Right renal pelvis (tissue), 4 donors: ENCODE measurements around the gene SOCS1. TPM values are rescaled to one million over a fixed set of nuclear protein-coding genes. Genes with fewer than 3 reads are reported as not detected.

ENCODE experiments used
- DNase-seq, 4 donors: peaks; one replicate each; pipeline ENCODE4 v3.0.0-alpha.2; 2013; ENCODE audit warnings: low read depth in 4 of 4, low spot score in 3 of 4, missing footprints in 1 of 4
- polyA plus RNA-seq, 4 donors: library from polyadenylated mRNA; unstranded; fragments of 120-200 nt; gene quantifications; one replicate each; pipeline ENCODE4 v1.2.1, GENCODE V29; 2013; ENCODE audit not compliant: insufficient read length in 4 of 4

The SOCS1 gene
- polyA plus RNA-seq, 4 donors: 5.7 to 8.0 (median 6.4) TPM

DNA sequence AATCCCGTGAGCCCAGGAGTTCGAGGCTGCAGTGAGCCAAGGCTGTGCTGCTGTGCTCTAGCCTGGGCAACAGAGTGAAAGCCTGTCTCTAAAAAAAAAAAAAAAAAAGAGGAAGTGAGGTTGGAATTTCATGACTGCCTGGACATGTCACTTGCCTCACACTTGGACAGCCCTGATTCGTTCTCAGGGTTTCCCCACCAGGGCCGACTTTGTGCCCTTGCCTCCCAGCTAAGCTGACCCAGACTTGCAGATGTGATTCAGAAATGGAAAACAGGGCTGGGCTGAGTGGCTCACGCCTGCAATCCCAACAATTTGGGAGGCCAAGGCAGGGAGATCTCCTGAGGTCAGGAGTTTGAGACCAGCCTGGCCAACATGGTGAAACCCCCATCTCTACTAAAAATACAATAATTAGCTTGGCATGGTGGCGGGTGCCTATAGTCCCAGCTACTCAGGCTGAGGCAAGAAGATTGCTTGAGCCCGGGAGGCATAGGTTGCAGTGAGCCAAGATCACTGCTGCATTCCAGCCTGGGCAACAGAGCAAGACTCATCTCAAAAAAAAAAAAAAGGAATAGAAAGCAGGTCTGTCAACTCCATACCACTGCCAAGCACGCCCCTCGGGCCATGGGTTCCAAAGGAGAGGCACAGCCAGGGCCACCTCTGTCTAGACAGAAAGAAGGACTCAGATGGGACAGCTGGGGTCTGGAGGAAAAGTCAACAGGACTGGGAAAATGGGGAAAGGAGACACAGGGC is 46.9 kb downstream of the SOCS1 start:
- no peak for DNase-seq

DNA sequence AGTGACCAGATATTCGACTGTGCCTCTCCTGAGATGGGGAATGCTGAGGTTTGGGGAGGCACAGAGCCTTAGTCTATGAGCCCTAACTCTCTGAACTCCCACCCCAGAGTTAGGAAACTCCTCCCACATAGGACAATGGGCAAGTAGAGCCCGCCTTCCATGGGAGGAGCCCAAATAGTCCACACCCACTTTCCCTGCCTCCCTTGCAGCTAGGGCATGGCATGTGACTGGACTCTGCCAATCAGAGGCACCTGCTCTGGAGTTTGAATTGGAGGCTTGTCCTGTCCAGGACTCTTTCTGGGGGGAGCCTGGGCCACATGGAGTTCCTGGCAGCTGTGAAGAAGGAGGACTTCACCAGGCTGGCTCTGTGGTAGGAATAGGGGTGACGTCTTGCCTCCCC is 48.4 kb downstream of the SOCS1 start:
- DNase-seq: no peak

DNA sequence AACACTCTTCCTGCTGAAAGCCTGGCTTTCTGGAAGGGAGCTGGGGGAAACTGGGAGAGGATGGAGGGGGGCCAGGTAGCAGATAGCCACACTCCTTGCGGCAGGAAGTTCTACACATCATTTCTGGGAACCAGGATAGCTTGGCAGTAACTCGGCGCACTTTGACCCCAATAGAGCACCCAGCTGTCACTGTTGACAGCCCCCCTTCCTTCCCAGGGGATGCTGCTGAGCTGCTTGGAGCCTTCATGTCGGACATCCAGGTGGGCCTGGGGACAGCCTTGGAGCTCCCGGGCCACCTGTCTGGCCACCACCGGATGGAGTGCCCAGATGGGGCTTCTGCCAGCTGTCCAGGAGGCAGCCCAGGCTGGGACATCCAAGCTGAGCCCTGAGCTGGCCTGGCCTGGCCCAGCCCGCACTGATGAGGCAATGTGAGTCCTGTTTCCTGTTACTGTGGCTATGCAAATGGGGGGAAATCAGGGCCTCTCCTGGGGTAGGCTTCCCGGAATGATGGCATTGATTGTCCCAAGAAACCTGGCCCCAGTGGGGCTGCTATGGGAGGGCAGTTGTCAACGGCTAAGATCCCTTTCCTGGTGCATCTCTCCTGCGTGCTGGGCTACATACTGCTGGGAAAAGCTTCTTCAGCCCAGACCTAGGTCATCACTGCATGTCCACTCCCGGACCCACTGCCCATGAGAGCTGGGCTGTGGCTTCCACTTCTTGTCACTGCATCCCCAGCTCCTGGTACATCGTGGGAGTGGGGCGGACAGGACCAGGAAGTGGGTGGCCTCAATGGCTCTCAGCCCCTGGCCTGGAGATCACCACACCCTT is 50.0 kb downstream of the SOCS1 start:
- DNase-seq: no peak

DNA sequence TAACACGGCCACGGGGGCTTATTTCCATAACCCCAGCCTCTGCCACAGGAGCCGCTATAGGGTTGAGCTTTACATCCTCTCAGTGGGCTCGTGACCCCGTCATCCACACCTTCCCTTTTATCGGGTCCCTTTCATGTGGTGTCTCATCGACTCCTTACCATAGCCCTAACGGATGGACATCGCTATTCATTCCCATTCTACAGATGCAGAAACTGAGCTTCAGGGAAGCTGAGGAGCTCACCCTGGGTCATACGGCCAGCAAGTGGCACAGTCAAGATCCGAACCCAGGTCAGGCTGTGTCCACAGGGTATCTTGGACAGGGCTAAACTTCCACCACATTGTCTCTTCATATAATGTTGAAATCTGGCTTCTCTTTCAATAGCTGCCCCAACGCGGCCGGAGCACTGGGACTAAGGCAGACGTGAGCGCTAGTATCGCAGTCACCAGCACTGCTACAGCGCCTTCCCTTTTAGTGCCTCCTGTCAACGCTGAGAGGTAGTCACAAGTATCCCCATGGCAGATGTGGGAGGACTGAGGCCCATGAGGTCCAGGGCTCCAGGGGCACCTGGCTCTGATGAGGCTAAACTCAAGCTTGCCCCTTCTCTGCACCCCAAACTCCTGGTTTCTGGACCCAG is 50.8 kb downstream of the SOCS1 start:
- DNase-seq: no peak

DNA sequence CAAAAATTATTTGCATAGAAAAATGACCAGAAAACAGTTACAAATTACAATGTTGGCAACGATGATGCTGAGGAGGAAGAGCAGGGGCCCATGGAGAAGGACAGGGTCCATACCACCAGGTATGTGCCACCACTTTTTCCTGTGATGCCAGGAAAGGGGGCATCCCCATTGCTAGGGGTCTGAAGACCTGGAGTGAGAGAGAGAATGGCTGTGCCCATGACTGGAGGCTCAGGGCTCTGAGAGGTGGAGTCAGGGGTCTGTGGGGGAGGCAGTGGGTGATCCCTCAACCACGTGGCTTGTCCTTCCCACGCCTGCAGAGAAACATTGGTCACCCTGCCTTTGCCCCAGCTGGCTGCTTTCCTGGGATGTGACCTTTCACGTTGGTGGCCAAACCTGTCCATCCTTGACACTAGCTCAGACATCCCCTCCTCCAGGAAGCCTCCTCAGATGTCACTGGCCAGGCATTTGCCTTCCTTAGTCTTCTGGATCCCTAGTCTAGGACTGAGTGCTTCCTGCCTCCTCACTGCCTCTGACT is 51.4 kb downstream of the SOCS1 start:
- no peak for DNase-seq

Other genes with a start within 250 kb of the SOCS1 start
- gene TNP2, start 13.1 kb upstream of the SOCS1 start, polyA plus RNA-seq: not detected
- gene PRM3, start 17.4 kb upstream of the SOCS1 start, polyA plus RNA-seq: not detected
- not detected for gene PRM2, start 20.3 kb upstream of the SOCS1 start, polyA plus RNA-seq
- gene PRM1, start 25.1 kb upstream of the SOCS1 start, polyA plus RNA-seq: not detected
- 10 to 100 TPM; 23.7 to 36.6 (median 28.0) TPM for gene RMI2, start 89.3 kb upstream of the SOCS1 start, polyA plus RNA-seq